Memory B cell (primary cell): ENCODE results near the gene GALNT12.

Experiments used
- ATAC-seq: fragments of 150-1000 bp; cut with Tn5 transposase; 2 replicates; pipeline ENCODE4 v1.10.0; 2021; ENCODE audit warnings: low read depth, mild to moderate bottlenecking, moderate library complexity
- DNase-seq, 2 donors: peaks; one replicate each; pipeline ENCODE4 v3.0.0; 2022; ENCODE audit warnings: low spot score in 2 of 2
- H3K27ac Mint-ChIP-seq: one replicate; pipeline ENCODE4 v1.8.0; 2022; ENCODE audit warnings: mild to moderate bottlenecking, moderate library complexity, mixed read lengths
- H3K27me3 Mint-ChIP-seq: one replicate; pipeline ENCODE4 v1.8.0; 2022; ENCODE audit warnings: mixed read lengths
- H3K36me3 Mint-ChIP-seq: one replicate; pipeline ENCODE4 v1.8.0; 2022; ENCODE audit warnings: mild to moderate bottlenecking, mixed read lengths
- H3K4me1 Mint-ChIP-seq: one replicate; pipeline ENCODE4 v1.8.0; 2022; ENCODE audit warnings: mixed read lengths
- H3K4me3 Mint-ChIP-seq: one replicate; pipeline ENCODE4 v1.8.0; 2022; ENCODE audit warnings: mild to moderate bottlenecking, moderate library complexity, mixed read lengths
- H3K9me3 Mint-ChIP-seq: one replicate; pipeline ENCODE4 v1.8.0; 2022; ENCODE audit warnings: mixed read lengths

The GALNT12 gene

GRCh38 chr9:98861781-98862504, 54.5 kb downstream of the GALNT12 start:
- Mint-ChIP-seq H3K27ac (no peak overlapping the region), H3K27me3 (peaks cover 15% of the 10 kb centered on the region), H3K4me1 (no peaks in the 10 kb centered on the region), H3K4me3 (no peak overlapping the region), H3K9me3 (peaks cover 3% of the 10 kb centered on the region), H3K36me3 (peaks cover 1% of the 10 kb centered on the region)
- DNase-seq (no peak), ATAC-seq (no peak)

DNA sequence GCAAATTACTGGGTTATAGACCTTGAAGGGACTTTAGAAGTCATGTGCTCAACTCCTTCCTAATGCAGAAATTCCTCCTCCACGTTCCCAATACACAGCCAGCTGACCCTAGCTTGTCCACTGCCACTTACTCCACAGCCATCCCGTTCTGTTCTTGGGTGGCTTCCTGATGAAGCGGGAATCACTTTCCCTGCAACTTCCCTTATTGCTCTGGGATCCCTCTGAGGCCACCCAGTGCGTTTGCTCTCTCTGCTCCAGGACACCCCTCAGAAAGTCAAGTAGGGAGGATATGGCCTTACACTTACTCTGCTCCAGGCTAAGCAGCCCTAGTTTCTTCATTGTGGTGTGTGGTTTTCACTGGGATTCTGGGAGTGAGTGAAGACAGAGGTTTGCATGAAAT, 55.5 kb downstream of the GALNT12 start:
- DNase-seq (no peak), ATAC-seq (no peak)
- Mint-ChIP-seq H3K36me3 (no peaks in the 10 kb centered on the region), H3K27ac (no peak overlapping the region), H3K4me3 (no peak overlapping the region), H3K27me3 (peaks cover 12% of the 10 kb centered on the region), H3K9me3 (no peaks in the 10 kb centered on the region), H3K4me1 (no peaks in the 10 kb centered on the region)

DNA sequence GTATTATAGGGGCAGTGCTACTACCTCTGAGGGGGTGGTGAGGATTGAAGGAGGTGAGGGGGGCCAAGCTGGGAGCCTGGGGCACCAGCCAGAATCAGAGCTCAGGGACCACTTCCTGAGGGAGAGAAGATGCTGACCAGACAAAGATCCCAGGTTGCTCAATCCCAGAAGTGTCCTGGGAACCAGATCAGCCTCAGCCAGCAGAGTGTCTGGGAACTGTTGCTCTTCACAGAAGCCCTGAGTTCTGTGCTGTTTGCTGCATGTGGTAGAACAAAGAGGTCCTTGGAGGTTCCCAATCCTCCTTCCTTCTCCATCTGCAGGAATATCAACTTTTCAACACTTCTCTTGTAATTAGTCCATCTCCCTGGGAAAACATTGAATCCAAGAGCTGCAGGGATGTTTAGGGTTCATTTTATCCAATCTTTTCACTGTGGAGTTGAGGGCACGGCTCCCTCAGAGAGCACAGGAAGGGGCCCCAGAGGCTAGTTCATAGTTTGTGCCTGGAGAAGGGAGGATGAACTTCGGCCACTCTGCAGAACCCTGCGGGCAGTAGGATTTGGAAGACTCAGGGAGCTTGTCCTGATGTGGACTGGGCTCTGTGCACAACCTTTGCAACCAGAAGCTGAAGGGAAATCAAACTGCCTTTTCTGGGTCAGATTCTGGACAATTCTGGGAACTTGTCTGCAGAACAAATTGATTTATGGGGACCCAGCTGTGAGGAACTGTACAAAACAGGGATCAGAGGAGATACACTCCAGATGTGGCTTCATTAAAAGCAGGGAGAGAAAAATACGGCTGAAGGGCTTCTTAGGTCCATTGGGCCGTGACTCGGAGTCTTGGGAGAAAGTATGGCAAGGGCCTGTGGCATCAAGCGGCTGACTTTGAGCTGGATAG, 57.1 kb downstream of the GALNT12 start:
- Mint-ChIP-seq H3K27me3 (peaks cover 11% of the 10 kb centered on the region), H3K9me3 (no peaks in the 10 kb centered on the region), H3K4me1 (no peaks in the 10 kb centered on the region), H3K36me3 (no peaks in the 10 kb centered on the region), H3K4me3 (no peak overlapping the region), H3K27ac (no peak overlapping the region)
- ATAC-seq = no peak
- DNase-seq = no peak

DNA sequence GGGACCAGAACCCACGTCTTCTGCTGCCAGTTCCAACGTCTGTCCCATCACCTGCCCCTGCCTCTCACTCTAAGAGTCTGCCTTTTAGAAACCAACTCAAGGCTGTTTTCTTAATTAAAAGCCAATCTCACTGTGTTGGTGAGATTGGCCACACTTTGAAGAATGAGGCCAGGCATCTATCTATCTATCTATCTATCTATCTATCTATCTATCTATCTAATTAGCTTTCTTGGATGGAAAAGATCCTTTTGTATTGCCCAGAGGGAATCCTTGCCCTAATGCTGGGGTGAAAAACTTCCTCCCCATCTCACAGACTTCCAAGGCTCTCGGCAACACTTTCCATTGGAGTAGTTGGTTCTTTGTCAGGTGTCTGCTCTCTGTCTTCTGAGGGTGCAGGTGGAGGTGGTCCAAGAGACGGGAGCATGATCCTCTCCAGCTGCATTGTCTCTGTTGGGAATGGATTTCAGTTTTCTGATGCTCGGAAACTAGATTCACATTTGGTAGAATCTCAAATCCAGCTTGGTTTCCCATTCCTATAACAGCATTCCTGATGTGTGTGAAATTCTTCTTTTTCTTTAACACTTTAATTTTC, 57.9 kb downstream of the GALNT12 start:
- H3K27me3 Mint-ChIP-seq = peaks cover 7% of the 10 kb centered on the region
- no peaks in the 10 kb centered on the region for H3K36me3 Mint-ChIP-seq
- H3K9me3 Mint-ChIP-seq = no peaks in the 10 kb centered on the region
- no peak overlapping the region for H3K4me3 Mint-ChIP-seq
- H3K4me1 Mint-ChIP-seq = no peaks in the 10 kb centered on the region
- no peak overlapping the region for H3K27ac Mint-ChIP-seq
- no peak for DNase-seq
- ATAC-seq = no peak

DNA sequence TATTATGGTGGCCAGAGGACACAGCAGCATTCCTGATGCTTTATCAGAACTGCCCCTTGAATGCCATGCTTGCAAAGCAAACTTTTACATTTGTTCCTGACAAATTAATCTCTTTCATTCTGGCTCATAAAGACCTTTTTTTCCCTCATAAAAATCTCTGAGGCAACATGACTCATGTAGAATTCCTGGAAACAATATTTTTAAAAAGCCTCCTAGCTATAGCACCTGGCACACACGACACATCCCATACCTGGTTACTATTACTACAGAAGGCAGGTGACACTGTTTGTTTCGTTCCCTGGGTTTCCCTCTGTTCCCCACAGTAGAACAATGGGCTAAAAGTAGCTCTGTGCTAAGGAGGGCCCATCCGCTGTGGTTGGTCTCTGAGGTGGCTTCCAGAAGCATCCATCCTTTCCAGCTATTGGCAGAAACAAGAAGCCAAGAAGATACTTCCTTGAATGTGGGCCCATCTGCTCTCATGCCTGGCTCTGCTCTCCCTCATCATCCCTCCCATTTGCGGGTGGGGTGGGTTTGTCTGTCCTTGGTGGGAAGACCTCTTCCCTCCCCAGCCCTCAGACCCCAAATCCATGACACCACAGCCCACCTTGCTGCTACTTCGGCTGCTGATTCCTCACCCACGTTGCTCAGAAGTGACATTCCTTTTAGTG, 59.1 kb downstream of the GALNT12 start:
- Mint-ChIP-seq H3K36me3 (no peaks in the 10 kb centered on the region), H3K27me3 (peaks cover 12% of the 10 kb centered on the region), H3K4me3 (no peak overlapping the region), H3K27ac (no peak overlapping the region), H3K4me1 (no peaks in the 10 kb centered on the region), H3K9me3 (no peaks in the 10 kb centered on the region)
- DNase-seq = no peak
- no peak for ATAC-seq

DNA sequence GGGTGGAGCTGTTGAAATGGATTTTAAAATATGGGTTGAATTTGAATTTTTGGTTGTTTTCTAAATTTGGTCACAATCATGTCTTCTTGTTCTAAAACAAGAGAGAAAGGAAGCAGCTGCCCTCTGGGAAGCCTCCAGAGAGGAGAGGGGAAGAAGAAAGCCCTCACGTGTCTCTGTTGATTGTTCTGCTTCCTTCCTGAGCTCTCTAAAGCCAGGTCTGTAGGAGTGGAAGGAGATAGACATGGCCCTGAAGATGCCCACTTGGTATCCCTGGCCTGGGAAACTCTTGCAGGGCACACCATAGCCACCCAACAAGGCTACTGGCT, 59.6 kb downstream of the GALNT12 start:
- no peak for DNase-seq
- Mint-ChIP-seq H3K27ac (no peak overlapping the region), H3K4me3 (no peak overlapping the region), H3K27me3 (peaks cover 15% of the 10 kb centered on the region), H3K36me3 (no peaks in the 10 kb centered on the region), H3K4me1 (no peaks in the 10 kb centered on the region), H3K9me3 (no peaks in the 10 kb centered on the region)
- no peak for ATAC-seq

DNA sequence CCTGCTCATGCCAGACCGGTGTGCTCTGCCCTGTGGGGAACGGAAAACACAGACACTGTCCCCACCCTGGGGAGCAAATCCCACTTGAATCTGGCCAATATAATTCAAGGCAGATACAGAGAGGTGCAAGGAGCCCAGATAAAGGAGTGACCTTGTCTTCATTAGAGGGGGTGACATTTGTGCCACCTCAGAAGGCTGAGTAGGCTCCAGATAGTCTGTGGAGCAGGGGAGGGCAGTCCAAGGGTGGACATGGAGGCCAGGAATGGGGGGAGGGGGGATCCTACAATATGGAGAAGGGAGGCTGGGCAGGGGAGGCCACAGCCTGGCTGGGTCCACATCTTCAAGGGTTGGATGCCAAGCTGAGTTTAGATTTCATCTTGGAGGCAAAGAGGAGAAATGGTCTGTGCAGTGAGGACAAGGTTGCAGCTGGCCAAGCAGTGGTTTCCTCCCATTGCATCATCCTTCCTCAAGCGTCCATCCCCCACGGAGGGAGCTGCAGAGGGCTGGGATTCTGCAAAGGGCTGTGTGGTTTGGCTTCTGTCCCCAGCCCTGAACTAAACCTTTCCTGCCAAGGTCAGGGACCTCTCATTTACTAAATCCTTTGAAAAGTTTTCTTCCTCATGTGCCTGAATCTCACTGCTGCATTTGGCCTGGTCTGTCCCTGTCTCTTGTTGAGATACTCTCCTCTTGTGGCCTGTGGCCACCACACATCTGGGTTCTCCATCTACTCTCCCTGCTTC, 60.1 kb downstream of the GALNT12 start:
- H3K9me3 Mint-ChIP-seq = no peaks in the 10 kb centered on the region
- no peaks in the 10 kb centered on the region for H3K4me1 Mint-ChIP-seq
- H3K27ac Mint-ChIP-seq = no peak overlapping the region
- DNase-seq (no peak), ATAC-seq (no peak)
- no peaks in the 10 kb centered on the region for H3K36me3 Mint-ChIP-seq
- no peak overlapping the region for H3K4me3 Mint-ChIP-seq
- peaks cover 16% of the 10 kb centered on the region for H3K27me3 Mint-ChIP-seq

GRCh38 chr9:98869078-98869745, 61.7 kb downstream of the GALNT12 start:
- no peak overlapping the region for H3K4me3 Mint-ChIP-seq
- no peak overlapping the region for H3K27ac Mint-ChIP-seq
- peaks cover 12% of the 10 kb centered on the region for H3K27me3 Mint-ChIP-seq
- DNase-seq = no peak
- no peaks in the 10 kb centered on the region for H3K9me3 Mint-ChIP-seq
- H3K36me3 Mint-ChIP-seq = no peaks in the 10 kb centered on the region
- ATAC-seq = no peak
- H3K4me1 Mint-ChIP-seq = no peaks in the 10 kb centered on the region

DNA sequence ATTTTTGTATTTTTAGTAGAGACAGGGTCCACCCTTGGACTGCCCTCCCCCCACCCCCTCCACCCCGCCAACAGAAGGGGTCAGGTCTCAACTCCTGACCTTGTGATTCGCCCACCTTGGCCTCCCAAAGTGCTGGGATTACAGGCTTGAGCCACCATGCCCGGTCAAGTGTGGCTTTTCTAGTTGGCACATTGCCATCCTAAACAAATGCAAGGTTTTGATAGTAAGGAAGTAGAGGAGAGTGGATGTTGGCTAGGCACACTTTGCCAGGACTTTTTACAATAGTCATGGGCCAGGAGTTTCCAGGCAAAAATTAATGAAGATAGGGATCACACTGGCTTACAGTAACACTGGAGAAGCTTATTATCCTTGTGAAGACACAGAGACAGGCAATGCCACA, 62.4 kb downstream of the GALNT12 start:
- ATAC-seq (no peak), DNase-seq (no peak)
- H3K36me3 Mint-ChIP-seq = no peaks in the 10 kb centered on the region
- peaks cover 12% of the 10 kb centered on the region for H3K27me3 Mint-ChIP-seq
- H3K9me3 Mint-ChIP-seq = no peaks in the 10 kb centered on the region
- H3K4me3 Mint-ChIP-seq = no peak overlapping the region
- no peaks in the 10 kb centered on the region for H3K4me1 Mint-ChIP-seq
- no peak overlapping the region for H3K27ac Mint-ChIP-seq

DNA sequence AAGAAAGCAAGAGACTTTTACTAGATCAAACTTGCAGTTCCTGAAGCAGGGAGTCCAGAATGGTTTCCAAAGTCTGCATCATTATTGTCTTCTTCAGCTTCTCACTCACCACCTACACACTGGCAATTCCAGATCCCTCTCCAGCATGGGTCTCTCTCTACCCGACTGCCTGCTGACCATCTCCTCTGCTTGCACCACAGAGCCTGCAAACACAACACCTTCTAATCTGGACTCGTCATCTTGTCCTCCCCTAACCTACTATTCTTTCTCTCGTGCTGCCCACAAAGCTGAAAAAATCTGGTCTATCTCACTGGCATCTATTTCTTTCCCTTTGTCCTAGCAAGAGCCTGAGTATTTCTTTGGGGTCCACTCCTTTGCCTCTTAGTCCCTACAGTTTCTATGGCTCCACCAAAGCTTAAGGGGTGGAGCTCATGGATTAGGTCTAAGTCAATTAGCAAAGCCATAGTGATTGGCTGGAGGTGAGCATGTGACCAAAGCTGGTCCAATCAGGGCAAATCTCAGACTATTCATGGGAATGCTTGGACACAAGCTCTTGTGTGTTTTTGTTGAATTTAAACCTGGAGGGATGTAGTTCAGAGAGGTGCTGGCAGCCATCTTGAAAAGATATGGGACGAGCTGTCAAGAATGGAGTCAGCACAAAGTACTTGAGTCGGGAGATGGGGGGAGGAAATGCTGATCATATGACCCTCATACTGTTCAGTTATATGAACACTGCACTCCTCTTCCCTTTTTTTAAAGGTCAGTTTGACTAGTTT, 63.5 kb downstream of the GALNT12 start:
- Mint-ChIP-seq H3K4me3 (no peak overlapping the region), H3K27me3 (peaks cover 14% of the 10 kb centered on the region), H3K36me3 (no peaks in the 10 kb centered on the region), H3K9me3 (no peaks in the 10 kb centered on the region), H3K27ac (no peak overlapping the region), H3K4me1 (no peaks in the 10 kb centered on the region)
- DNase-seq (no peak), ATAC-seq (no peak)

GRCh38 chr9:98871558-98872065, 64.1 kb downstream of the GALNT12 start:
- Mint-ChIP-seq H3K4me1 (no peaks in the 10 kb centered on the region), H3K4me3 (no peak overlapping the region), H3K27ac (no peak overlapping the region), H3K9me3 (no peaks in the 10 kb centered on the region), H3K36me3 (no peaks in the 10 kb centered on the region), H3K27me3 (peaks cover 14% of the 10 kb centered on the region)
- DNase-seq (no peak), ATAC-seq (no peak)

- no peak overlapping the region for H3K27ac Mint-ChIP-seq
- H3K36me3 Mint-ChIP-seq = no peaks in the 10 kb centered on the region
- peaks cover 16% of the 10 kb centered on the region for H3K27me3 Mint-ChIP-seq
- DNase-seq (no peak), ATAC-seq (no peak)
- H3K4me1 Mint-ChIP-seq = no peaks in the 10 kb centered on the region
- H3K9me3 Mint-ChIP-seq = no peaks in the 10 kb centered on the region
- no peak overlapping the region for H3K4me3 Mint-ChIP-seq
Measured at GRCh38 chr9:98873526-98873925, 66.1 kb downstream of the GALNT12 start.
